HepG2 (cell line): Measurements from ENCODE around the gene SOS2. TPM values are rescaled to one million over a fixed set of nuclear protein-coding genes. Genes with fewer than 3 reads are reported as not detected.
A peak's percentile ranks its signal among the peaks of the same experiment; 100 is the strongest.

ENCODE experiments used
- ADNP ChIP-seq: sonication (generic); formaldehyde crosslinking; IDR thresholded peaks from 2 replicates; pipeline ENCODE4 v1.4.0; 2020; ENCODE audit warnings: missing genetic modification reagents
- ASH2L ChIP-seq: fragments of 300-600, 200-600 bp; sonication (generic); IDR thresholded peaks from 2 replicates; pipeline ENCODE4 v1.7.0; 2017; ENCODE audit warnings: low read depth, mild to moderate bottlenecking, moderate library complexity, mixed read lengths, low read length; ENCODE audit not compliant: insufficient read length
- CCDC6 ChIP-seq: sonication (generic); formaldehyde crosslinking; IDR thresholded peaks from 2 replicates; pipeline ENCODE4 v1.8.1; 2022; ENCODE audit warnings: mild to moderate bottlenecking, missing genetic modification reagents, moderate library complexity
- CSRNP1 ChIP-seq: sonication (generic); formaldehyde crosslinking; IDR thresholded peaks from 2 replicates; pipeline ENCODE4 v1.8.1; 2023; ENCODE audit warnings: mild to moderate bottlenecking, missing genetic modification reagents
- E2F1 ChIP-seq: sonication (generic); formaldehyde crosslinking; IDR thresholded peaks from 2 replicates; pipeline ENCODE4 v1.5.0; 2020; ENCODE audit warnings: missing genetic modification reagents
- ERF ChIP-seq: IDR thresholded peaks from 2 replicates; pipeline ENCODE4 v1.6.1; 2018; ENCODE audit warnings: missing biosample characterization, missing genetic modification reagents
- ESRRA ChIP-seq: sonication (generic); formaldehyde crosslinking; IDR thresholded peaks from 2 replicates; pipeline ENCODE4 v1.5.1; 2020; ENCODE audit warnings: mild to moderate bottlenecking, low read depth, missing genetic modification reagents
- HOMEZ ChIP-seq: IDR thresholded peaks from 2 replicates; pipeline ENCODE4 v1.6.1; 2016; ENCODE audit warnings: low read depth
- LBX2 ChIP-seq: sonication (generic); formaldehyde crosslinking; IDR thresholded peaks from 2 replicates; pipeline ENCODE4 v1.5.0; 2020; ENCODE audit warnings: missing genetic modification reagents, mild to moderate bottlenecking, borderline replicate concordance
- MAFG ChIP-seq: sonication (generic); formaldehyde crosslinking; IDR thresholded peaks from 2 replicates; pipeline ENCODE4 v1.5.1; 2020; ENCODE audit warnings: mild to moderate bottlenecking, missing genetic modification reagents
- NFIB ChIP-seq: sonication (generic); formaldehyde crosslinking; IDR thresholded peaks from 2 replicates; pipeline ENCODE4 v1.9.0; 2021; ENCODE audit warnings: missing genetic modification reagents, mild to moderate bottlenecking, borderline replicate concordance
- SP5 ChIP-seq: IDR thresholded peaks from 2 replicates; pipeline ENCODE4 v1.6.1; 2016; ENCODE audit warnings: low read depth, borderline replicate concordance
- STAG1 ChIP-seq: sonication (generic); formaldehyde crosslinking; IDR thresholded peaks from 2 replicates; pipeline ENCODE4 v1.4.0; 2020; ENCODE audit warnings: missing genetic modification reagents
- U2AF2 ChIP-seq: fragments of 200-400 bp; formaldehyde crosslinking; IDR thresholded peaks from 2 replicates; pipeline ENCODE4 v1.6.1; 2017; ENCODE audit warnings: low read depth, mild to moderate bottlenecking, low read length
- ZFP1 ChIP-seq: IDR thresholded peaks from 2 replicates; pipeline ENCODE4 v1.6.1; 2016
- ZFP62 ChIP-seq: sonication (generic); formaldehyde crosslinking; IDR thresholded peaks from 2 replicates; pipeline ENCODE4 v1.4.0; 2020; ENCODE audit warnings: missing genetic modification reagents
- ZKSCAN1 ChIP-seq: fragments of 150-350 bp; IDR thresholded peaks from 2 replicates; pipeline ENCODE4 v1.6.1; 2014; ENCODE audit warnings: low read length
- ZNF496 ChIP-seq: sonication (generic); formaldehyde crosslinking; IDR thresholded peaks from 2 replicates; pipeline ENCODE4 v1.8.1; 2023; ENCODE audit warnings: mild to moderate bottlenecking, moderate library complexity, missing genetic modification reagents; ENCODE audit not compliant: insufficient replicate concordance
- ZNF547 ChIP-seq: sonication (generic); formaldehyde crosslinking; IDR thresholded peaks from 2 replicates; pipeline ENCODE4 v1.5.1; 2020; ENCODE audit warnings: mild to moderate bottlenecking, missing genetic modification reagents
- ZNF570 ChIP-seq: sonication (generic); formaldehyde crosslinking; IDR thresholded peaks from 2 replicates; pipeline ENCODE4 v1.4.0; 2020; ENCODE audit warnings: mild to moderate bottlenecking, missing genetic modification reagents, borderline replicate concordance
- ZNF724P ChIP-seq: sonication (generic); formaldehyde crosslinking; IDR thresholded peaks from 2 replicates; pipeline ENCODE4 v1.8.0; 2022; ENCODE audit warnings: missing genetic modification reagents, borderline replicate concordance
- ZNF792 ChIP-seq: IDR thresholded peaks from 2 replicates; pipeline ENCODE4 v1.6.1; 2016
- ZNF83 ChIP-seq: sonication (generic); formaldehyde crosslinking; IDR thresholded peaks from 2 replicates; pipeline ENCODE4 v1.4.0; 2020; ENCODE audit warnings: missing genetic modification reagents, mild to moderate bottlenecking, borderline replicate concordance
- ZSCAN30 ChIP-seq: sonication (generic); formaldehyde crosslinking; IDR thresholded peaks from 2 replicates; pipeline ENCODE4 v1.5.0; 2020; ENCODE audit warnings: mild to moderate bottlenecking, missing genetic modification reagents
- polyA plus RNA-seq, 8 experiments: library from polyadenylated mRNA; depleted of rRNA in 3 of 8; stranded (reverse) in 7 of 8; unstranded in 1 of 8; fragments of >200 nt; fragmentation: Illumina TruSeq in 4 of 8; extraction: Trizol in 4 of 8; gene quantifications; 2 replicates each; pipeline versions ENCODE4 v1.2.1 to v1.2.3, GENCODE V29; 2011 to 2016; ENCODE audit warnings: low read depth in 4 of 8, missing spikeins in 1 of 8, mixed read lengths in 1 of 8; ENCODE audit not compliant: insufficient read depth in 1 of 8
- total RNA-seq, 5 experiments: library from RNA; depleted of rRNA; stranded (reverse); fragments of >200 nt; fragmentation: Illumina TruSeq; extraction: Trizol; gene quantifications; 2 replicates each; pipeline ENCODE4 v1.2.3, GENCODE V29; 2016; ENCODE audit warnings: low read depth in 1 of 5

SOS2 gene
- total and polyA plus RNA-seq, 2 of the 13 experiments (the other 11 are each of a cell fraction or from before 2014, with no cell fraction given) = 9.3 to 12.1 TPM

- TF ChIP-seq E2F1 = no peak
- no peak for TF ChIP-seq ZSCAN30 (CRISPR knock-in tag)
- no peak; the same call in none of the 2 replicates for TF ChIP-seq SP5
- TF ChIP-seq ADNP (CRISPR knock-in tag) = no peak
- no peak for TF ChIP-seq ZKSCAN1
- TF ChIP-seq ZFP62 = peak; percentile 29; the same call in 1 of the 2 replicates
- peak; percentile 51; the same call in 1 of the 2 replicates for TF ChIP-seq ZNF83 (CRISPR knock-in tag)
- TF ChIP-seq ASH2L = peak; percentile 76
- no peak for TF ChIP-seq NFIB (CRISPR knock-in tag)
- peak; percentile 48; the same call in 1 of the 2 replicates for TF ChIP-seq ERF (CRISPR knock-in tag)
- TF ChIP-seq HOMEZ (CRISPR knock-in tag) = 0 out of 2 replicates have a peak, but pooled peaks have one; percentile 32
- TF ChIP-seq ZNF547 (CRISPR knock-in tag) = no peak; the same call in 1 of the 2 replicates
- TF ChIP-seq LBX2 = no peak
- no peak for TF ChIP-seq ZNF496
- peak; percentile 55; the same call in 1 of the 2 replicates for TF ChIP-seq CCDC6 (CRISPR knock-in tag)
- 0 out of 2 replicates have a peak, but pooled peaks have one; percentile 8 for TF ChIP-seq ZNF792
- TF ChIP-seq MAFG (CRISPR knock-in tag) = no peak
- no peak for TF ChIP-seq STAG1 (CRISPR knock-in tag)
- TF ChIP-seq CSRNP1 (CRISPR knock-in tag) = no peak
- TF ChIP-seq U2AF2 = no peak
- TF ChIP-seq ESRRA (CRISPR knock-in tag) = peak; percentile 76; the same call in 1 of the 2 replicates
- TF ChIP-seq ZFP1 (CRISPR knock-in tag) = no peak
- no peak for TF ChIP-seq ZNF570 (CRISPR knock-in tag)
- TF ChIP-seq ZNF724P = no peak
Measured at GRCh38 chr14:50231475-50232275, at the start of gene SOS2 (continued).
